ENCODE measurements around the gene NIT1.

The NIT1 gene

DNA sequence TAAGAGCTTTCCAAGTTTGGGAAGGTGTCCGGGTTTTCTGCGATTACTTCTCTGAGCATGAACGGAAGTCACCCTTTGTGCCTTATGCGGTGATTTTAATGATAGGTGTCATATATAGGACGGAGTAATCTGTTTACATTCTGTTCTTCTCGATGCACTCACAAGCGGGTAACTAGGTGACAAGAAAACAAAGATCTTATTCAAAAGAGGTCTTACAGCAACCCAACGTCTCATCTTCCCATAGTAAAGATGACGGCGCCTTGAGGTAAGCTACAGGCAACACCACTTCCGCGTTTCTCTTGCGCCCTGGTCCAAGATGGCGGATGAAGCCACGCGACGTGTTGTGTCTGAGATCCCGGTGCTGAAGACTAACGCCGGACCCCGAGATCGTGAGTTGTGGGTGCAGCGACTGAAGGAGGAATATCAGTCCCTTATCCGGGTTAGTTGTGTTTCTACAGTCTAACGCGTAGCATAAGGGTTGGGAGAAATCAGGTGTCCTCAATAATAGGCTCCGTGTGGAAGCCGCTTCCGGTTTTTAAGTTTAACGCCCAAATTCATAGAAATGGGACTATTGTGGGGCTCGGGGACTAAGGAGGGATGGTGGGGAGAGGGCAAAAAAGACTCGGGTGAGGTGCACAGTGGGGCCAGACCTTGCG is 35.9 kb downstream of the NIT1 start, which contains the start of gene UFC1:
Gene UFC1 (plus strand): TSS at position 297 of the 656 bp plus-strand sequence. CDS start 20 bp downstream, at position 317.
- peak; percentile 99 for ATAC-seq
- TF ChIP-seq ZNF70 (CRISPR knock-in tag; IDR thresholded peaks at IDR 0.05) (no peak), ZC3H10 (CRISPR knock-in tag; IDR thresholded peaks at IDR 0.05) (peak; percentile 4; the same call in 1 of the 2 replicates)

- no peak for TF ChIP-seq TCF4 (CRISPR knock-in tag; IDR thresholded peaks at IDR 0.05; ENCODE audit: borderline replicate concordance)
- ATAC-seq = no peak
Measured at GRCh38 chr1:161157867-161158266, 40.0 kb downstream of the NIT1 start.

GRCh38 chr1:161158316-161159010 is 40.6 kb downstream of the NIT1 start:
- TF ChIP-seq, protein P1, sequence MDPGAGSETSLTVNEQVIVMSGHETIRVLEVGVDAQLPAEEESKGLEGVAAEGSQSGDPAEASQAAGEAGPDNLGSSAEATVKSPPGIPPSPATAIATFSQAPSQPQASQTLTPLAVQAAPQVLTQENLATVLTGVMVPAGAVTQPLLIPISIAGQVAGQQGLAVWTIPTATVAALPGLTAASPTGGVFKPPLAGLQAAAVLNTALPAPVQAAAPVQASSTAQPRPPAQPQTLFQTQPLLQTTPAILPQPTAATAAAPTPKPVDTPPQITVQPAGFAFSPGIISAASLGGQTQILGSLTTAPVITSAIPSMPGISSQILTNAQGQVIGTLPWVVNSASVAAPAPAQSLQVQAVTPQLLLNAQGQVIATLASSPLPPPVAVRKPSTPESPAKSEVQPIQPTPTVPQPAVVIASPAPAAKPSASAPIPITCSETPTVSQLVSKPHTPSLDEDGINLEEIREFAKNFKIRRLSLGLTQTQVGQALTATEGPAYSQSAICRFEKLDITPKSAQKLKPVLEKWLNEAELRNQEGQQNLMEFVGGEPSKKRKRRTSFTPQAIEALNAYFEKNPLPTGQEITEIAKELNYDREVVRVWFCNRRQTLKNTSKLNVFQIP (CRISPR knock-in tag; IDR thresholded peaks at IDR 0.05; ENCODE audit: borderline replicate concordance, low read depth) = no peak
- TF ChIP-seq GLIS3 (CRISPR knock-in tag; IDR thresholded peaks at IDR 0.05) (no peak), OSR1 (CRISPR knock-in tag; IDR thresholded peaks at IDR 0.05) (no peak), TSHZ2 (CRISPR knock-in tag; IDR thresholded peaks at IDR 0.05) (no peak), ZFP30 (CRISPR knock-in tag; IDR thresholded peaks at IDR 0.05) (no peak), BACH2 (CRISPR knock-in tag; IDR thresholded peaks at IDR 0.05; ENCODE audit: borderline replicate concordance) (no peak), PPARA (CRISPR knock-in tag; IDR thresholded peaks at IDR 0.05; ENCODE audit: borderline replicate concordance) (no peak), ESRRG (CRISPR knock-in tag; IDR thresholded peaks at IDR 0.05) (no peak), ZNF565 (CRISPR knock-in tag; conservative IDR thresholded peaks at IDR 0.05; ENCODE audit: low read depth) (no peak), ZNF8 (CRISPR knock-in tag; IDR thresholded peaks at IDR 0.05) (no peak), RARB (CRISPR knock-in tag; IDR thresholded peaks at IDR 0.05) (no peak), ZFP3 (CRISPR knock-in tag; IDR thresholded peaks at IDR 0.05) (no peak), TOX (CRISPR knock-in tag; IDR thresholded peaks at IDR 0.05; ENCODE audit: borderline replicate concordance) (no peak), TCF4 (CRISPR knock-in tag; IDR thresholded peaks at IDR 0.05; ENCODE audit: borderline replicate concordance) (no peak), ISL1 (CRISPR knock-in tag; IDR thresholded peaks at IDR 0.05) (no peak)
- TF ChIP-seq, protein P2, sequence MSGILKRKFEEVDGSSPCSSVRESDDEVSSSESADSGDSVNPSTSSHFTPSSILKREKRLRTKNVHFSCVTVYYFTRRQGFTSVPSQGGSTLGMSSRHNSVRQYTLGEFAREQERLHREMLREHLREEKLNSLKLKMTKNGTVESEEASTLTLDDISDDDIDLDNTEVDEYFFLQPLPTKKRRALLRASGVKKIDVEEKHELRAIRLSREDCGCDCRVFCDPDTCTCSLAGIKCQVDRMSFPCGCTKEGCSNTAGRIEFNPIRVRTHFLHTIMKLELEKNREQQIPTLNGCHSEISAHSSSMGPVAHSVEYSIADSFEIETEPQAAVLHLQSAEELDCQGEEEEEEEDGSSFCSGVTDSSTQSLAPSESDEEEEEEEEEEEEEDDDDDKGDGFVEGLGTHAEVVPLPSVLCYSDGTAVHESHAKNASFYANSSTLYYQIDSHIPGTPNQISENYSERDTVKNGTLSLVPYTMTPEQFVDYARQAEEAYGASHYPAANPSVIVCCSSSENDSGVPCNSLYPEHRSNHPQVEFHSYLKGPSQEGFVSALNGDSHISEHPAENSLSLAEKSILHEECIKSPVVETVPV (CRISPR knock-in tag; IDR thresholded peaks at IDR 0.05) = no peak

DNA sequence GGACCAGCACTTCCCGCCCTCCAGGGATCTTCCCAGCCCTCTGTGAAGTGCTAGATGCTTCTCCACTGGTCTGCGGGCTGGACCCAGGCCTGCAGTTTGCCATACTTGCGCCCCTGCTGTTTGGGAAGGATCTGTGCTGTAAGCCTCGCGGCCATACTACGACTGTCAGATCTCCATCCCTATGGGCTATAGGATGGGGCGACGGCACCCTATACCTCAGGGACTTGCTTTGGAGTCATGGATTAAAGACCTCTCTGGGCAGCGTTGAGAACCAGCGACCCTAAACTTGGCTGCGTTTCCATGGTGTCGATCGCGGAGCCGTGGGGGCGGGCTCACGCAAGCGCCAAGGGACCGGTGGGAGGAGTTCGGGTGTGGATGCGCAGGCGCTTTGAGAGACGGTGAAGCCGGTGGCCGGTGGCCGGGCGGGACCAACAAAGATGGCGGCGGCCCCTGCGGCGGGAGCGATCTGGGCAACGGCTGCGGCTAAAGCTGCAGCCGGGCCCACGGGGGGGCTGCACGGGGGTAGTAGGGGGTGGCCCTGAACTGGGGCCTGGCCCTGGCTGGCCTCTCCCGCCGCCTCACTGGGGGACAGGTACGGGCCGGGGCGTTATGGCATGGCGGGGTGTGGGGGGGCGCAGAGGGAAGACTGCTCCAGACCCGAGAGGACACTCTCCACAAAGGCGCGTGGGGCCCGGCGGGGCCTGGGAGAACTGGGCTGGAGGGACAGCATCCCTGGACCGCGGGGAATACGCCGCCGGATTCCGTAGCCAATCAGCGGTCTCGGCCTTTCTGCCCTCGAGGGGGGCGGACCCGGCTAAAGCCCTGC is 41.4 kb downstream of the NIT1 start, which contains the start of gene USP21:
Gene USP21 (plus strand): TSS at position 414 of the 826 bp plus-strand sequence. CDS start 1,141 bp downstream, outside the sequence.
- TF ChIP-seq RARB (CRISPR knock-in tag; IDR thresholded peaks at IDR 0.05) (peak; percentile 25; the same call in 1 of the 2 replicates), ZC3H10 (CRISPR knock-in tag; IDR thresholded peaks at IDR 0.05) (peak; percentile 72; the same call in 1 of the 2 replicates), TOX (CRISPR knock-in tag; IDR thresholded peaks at IDR 0.05; ENCODE audit: borderline replicate concordance) (peak; percentile 8; the same call in 1 of the 2 replicates), TCF4 (CRISPR knock-in tag; IDR thresholded peaks at IDR 0.05; ENCODE audit: borderline replicate concordance) (no peak)
- peak; percentile 95 for ATAC-seq

More at GRCh38 chr1:161158316-161159010, 40.6 kb downstream of the NIT1 start:
- no peak for ATAC-seq

DNA sequence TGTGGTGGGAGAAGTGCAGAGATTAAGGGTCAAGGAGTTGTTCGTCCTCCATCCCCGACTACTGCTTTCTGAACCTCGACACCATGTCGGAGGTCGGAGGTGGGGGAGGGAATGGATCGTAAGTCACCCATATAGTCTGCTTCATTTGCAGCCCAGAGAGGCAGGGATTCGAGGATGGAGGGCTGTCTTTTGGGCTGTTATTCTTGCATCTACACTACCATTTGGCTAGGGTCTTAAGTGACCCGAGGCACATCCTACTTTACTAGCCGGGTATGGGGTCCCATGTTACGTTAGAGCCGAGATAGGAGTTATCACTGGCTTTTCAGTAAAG is 42.0 kb downstream of the NIT1 start:
- no peak for ATAC-seq
- no peak for TF ChIP-seq TSHZ2 (CRISPR knock-in tag; IDR thresholded peaks at IDR 0.05)
- no peak for TF ChIP-seq ZFP30 (CRISPR knock-in tag; IDR thresholded peaks at IDR 0.05)
- no peak for TF ChIP-seq PATZ1 (CRISPR knock-in tag; IDR thresholded peaks at IDR 0.05; ENCODE audit: borderline replicate concordance)
- TF ChIP-seq ZNF70 (CRISPR knock-in tag; IDR thresholded peaks at IDR 0.05) = no peak
- no peak for TF ChIP-seq ZNF8 (CRISPR knock-in tag; IDR thresholded peaks at IDR 0.05)
- TF ChIP-seq OSR1 (CRISPR knock-in tag; IDR thresholded peaks at IDR 0.05) = no peak
- no peak for TF ChIP-seq GLIS3 (CRISPR knock-in tag; IDR thresholded peaks at IDR 0.05)
- no peak for TF ChIP-seq TOX (CRISPR knock-in tag; IDR thresholded peaks at IDR 0.05; ENCODE audit: borderline replicate concordance)
- no peak for TF ChIP-seq ZC3H10 (CRISPR knock-in tag; IDR thresholded peaks at IDR 0.05)
